Colonic mucosa (tissue), 4 donors: ENCODE data around the gene POR. TPM values are rescaled to one million over a fixed set of nuclear protein-coding genes. Genes with fewer than 3 reads are reported as not detected.

ENCODE experiments used
- DNase-seq: peaks from one replicate; pipeline ENCODE4 v3.0.0-alpha.2; 2020
- H3K27ac ChIP-seq: fragments of 200-600 bp; one replicate; pipeline ENCODE4 v1.8.0; 2021
- H3K27me3 ChIP-seq: fragments of 200-600 bp; one replicate; pipeline ENCODE4 v1.8.0; 2021
- H3K36me3 ChIP-seq: fragments of 200-600 bp; one replicate; pipeline ENCODE4 v1.8.0; 2021
- H3K4me1 ChIP-seq: fragments of 200-600 bp; one replicate; pipeline ENCODE4 v1.8.0; 2021; ENCODE audit warnings: mild to moderate bottlenecking
- H3K4me3 ChIP-seq: fragments of 200-600 bp; one replicate; pipeline ENCODE4 v1.8.0; 2021
- H3K9ac ChIP-seq, 2 donors: one replicate each; pipeline ENCODE4 v1.7.0; 2013; ENCODE audit warnings: control low read depth in 2 of 2, low read depth in 2 of 2, low read length in 2 of 2
- H3K9me3 ChIP-seq: fragments of 200-600 bp; one replicate; pipeline ENCODE4 v1.8.0; 2021
- CTCF ChIP-seq: fragments of 200-600 bp; IDR thresholded peaks from one replicate; pipeline ENCODE4 v1.8.0; 2022; ENCODE audit warnings: antibody characterized with exemption, mild to moderate bottlenecking
- intact Hi-C: fragments of 100-400 bp; cut with DNase I; formaldehyde crosslinking; loops from one replicate; pipeline ENCODE4 v1.14.1; 2022
- total RNA-seq, 2 donors: library from RNA; stranded (reverse); fragmentation: NEBNext Ultra II Directional in 1 of 2; extraction: Animal tissue kit (Norgen Biotek cat#: 25700) in 1 of 2; gene quantifications; one replicate each; pipeline ENCODE4 v1.2.1, GENCODE V29; 2021
- donor health status: healthy.
- donor health status: DM: no; HTN: no; CAD: no.
- donor health status: DM: no; HTN: no; CAD: no.

POR gene
- total RNA-seq, 2 donors from 2014 or later: 126 to 169 TPM

- TF ChIP-seq CTCF: no peak
- intact Hi-C loops: no loop called here
- no peaks in the 10 kb centered on the region for H3K36me3 ChIP-seq
These were observed 9.3 kb downstream of the POR start for GRCh38 chr7:75924256-75924655.

GRCh38 chr7:75924889-75925288 lies 9.9 kb downstream of the POR start:
- Histone ChIP-seq H3K4me3 (no peak overlapping the region), H3K27me3 (no peaks in the 10 kb centered on the region), H3K9ac (no peak overlapping the region), H3K9me3 (no peaks in the 10 kb centered on the region), H3K27ac (no peak overlapping the region), H3K36me3 (no peaks in the 10 kb centered on the region), H3K4me1 (no peaks in the 10 kb centered on the region)
- intact Hi-C loops: no loop called here
- no peak for DNase-seq
- TF ChIP-seq CTCF: no peak

More at GRCh38 chr7:75924256-75924655, 9.3 kb downstream of the POR start:
- Histone ChIP-seq H3K4me1 (no peaks in the 10 kb centered on the region), H3K27me3 (no peaks in the 10 kb centered on the region), H3K9me3 (no peaks in the 10 kb centered on the region), H3K27ac (no peak overlapping the region), H3K9ac (no peak overlapping the region), H3K4me3 (no peak overlapping the region)
- no peak for DNase-seq

- no peak overlapping the region for H3K27ac ChIP-seq
- H3K27me3 ChIP-seq: no peaks in the 10 kb centered on the region
- no peaks in the 10 kb centered on the region for H3K36me3 ChIP-seq
- no peak for TF ChIP-seq CTCF
- intact Hi-C loops: no loop called here
- H3K4me1 ChIP-seq: no peaks in the 10 kb centered on the region
- no peaks in the 10 kb centered on the region for H3K9me3 ChIP-seq
- H3K9ac ChIP-seq: no peak overlapping the region
- DNase-seq: no peak
- no peak overlapping the region for H3K4me3 ChIP-seq
These were observed 10.9 kb downstream of the POR start for GRCh38 chr7:75925717-75926435.

GRCh38 chr7:75928568-75928914 lies 13.6 kb downstream of the POR start:
- no peak overlapping the region for H3K27ac ChIP-seq
- DNase-seq: no peak

GRCh38 chr7:75931680-75932079 lies 16.7 kb downstream of the POR start:
- Histone ChIP-seq H3K9me3 (no peaks in the 10 kb centered on the region), H3K9ac (no peak overlapping the region), H3K27me3 (no peaks in the 10 kb centered on the region), H3K36me3 (no peaks in the 10 kb centered on the region), H3K4me1 (no peaks in the 10 kb centered on the region), H3K4me3 (no peak overlapping the region), H3K27ac (no peak overlapping the region)
- no peak for DNase-seq
- intact Hi-C loops: no loop called here
- TF ChIP-seq CTCF: no peak

More at GRCh38 chr7:75928568-75928914, 13.6 kb downstream of the POR start:
- no peaks in the 10 kb centered on the region for H3K9me3 ChIP-seq
- no peak overlapping the region for H3K9ac ChIP-seq
- H3K4me3 ChIP-seq: no peak overlapping the region
- H3K36me3 ChIP-seq: no peaks in the 10 kb centered on the region
- intact Hi-C loops: no loop called here
- no peaks in the 10 kb centered on the region for H3K4me1 ChIP-seq
- no peaks in the 10 kb centered on the region for H3K27me3 ChIP-seq
- TF ChIP-seq CTCF: no peak
